KOPT-K1 (cell line): Measurements from ENCODE around the gene KDSR.

Source experiments
- H3K27ac ChIP-seq: fragments of 200-600 bp; sonication (generic); 2 replicates; pipeline ENCODE4 v1.5.1; 2016; ENCODE audit warnings: antibody characterized with exemption, mild to moderate bottlenecking, low read depth, low read length; ENCODE audit not compliant: poor library complexity, severe bottlenecking
- H3K36me3 ChIP-seq: fragments of 200-600 bp; sonication (generic); 2 replicates; pipeline ENCODE4 v1.5.1; 2017; ENCODE audit warnings: antibody characterized with exemption, mild to moderate bottlenecking, low read length, moderate library complexity; ENCODE audit not compliant: insufficient read depth
- H3K9me3 ChIP-seq: fragments of 200-600 bp; sonication (generic); 2 replicates; pipeline ENCODE4 v1.5.1; 2017; ENCODE audit warnings: antibody characterized with exemption, low read length, mild to moderate bottlenecking; ENCODE audit not compliant: insufficient read depth, poor library complexity, severe bottlenecking

Gene KDSR

DNA sequence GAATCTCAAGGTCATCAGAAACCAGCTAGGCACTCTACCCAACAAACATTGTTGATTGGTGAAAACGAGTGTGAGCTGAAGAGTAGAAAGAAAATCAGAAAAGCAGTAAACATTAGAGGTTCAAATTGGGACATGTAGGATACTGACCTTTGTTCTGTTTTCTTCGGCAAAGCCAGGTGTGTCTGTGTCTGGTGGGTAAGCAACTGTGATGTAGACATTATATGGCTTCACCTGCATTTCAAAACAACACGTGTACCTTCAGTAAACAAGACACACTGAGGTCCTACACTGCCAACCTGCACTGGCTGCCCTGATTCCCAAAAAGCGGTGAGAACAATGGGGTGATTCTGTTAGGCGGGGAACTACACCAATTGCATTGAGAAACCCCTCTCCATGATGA, 22.7 kb downstream of the KDSR start:
- H3K27ac ChIP-seq, result no peak overlapping the region
- peaks cover 83% of the 10 kb centered on the region for H3K36me3 ChIP-seq
- H3K9me3 ChIP-seq, result no peaks in the 10 kb centered on the region

DNA sequence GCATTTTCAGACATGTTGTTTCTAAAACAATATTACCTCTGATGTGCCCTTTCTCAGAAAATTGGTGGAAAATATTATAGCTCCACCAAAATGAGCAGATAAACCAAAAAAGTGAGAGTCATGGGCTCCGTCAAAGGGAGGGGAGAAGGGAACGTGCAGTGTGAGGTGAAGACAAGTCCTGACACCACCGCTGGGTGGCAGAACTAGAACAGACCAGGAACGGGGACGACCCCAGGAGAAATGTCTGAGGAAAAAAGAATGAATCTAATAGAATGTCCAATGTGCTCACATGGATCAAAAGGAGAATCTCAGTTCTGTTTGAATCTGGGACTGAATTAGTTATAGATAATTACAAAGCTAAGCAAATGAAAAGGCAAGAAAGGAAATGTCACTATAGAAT, 24.8 kb downstream of the KDSR start:
- Histone ChIP-seq H3K27ac (no peak overlapping the region), H3K9me3 (no peaks in the 10 kb centered on the region), H3K36me3 (peaks cover 89% of the 10 kb centered on the region)

DNA sequence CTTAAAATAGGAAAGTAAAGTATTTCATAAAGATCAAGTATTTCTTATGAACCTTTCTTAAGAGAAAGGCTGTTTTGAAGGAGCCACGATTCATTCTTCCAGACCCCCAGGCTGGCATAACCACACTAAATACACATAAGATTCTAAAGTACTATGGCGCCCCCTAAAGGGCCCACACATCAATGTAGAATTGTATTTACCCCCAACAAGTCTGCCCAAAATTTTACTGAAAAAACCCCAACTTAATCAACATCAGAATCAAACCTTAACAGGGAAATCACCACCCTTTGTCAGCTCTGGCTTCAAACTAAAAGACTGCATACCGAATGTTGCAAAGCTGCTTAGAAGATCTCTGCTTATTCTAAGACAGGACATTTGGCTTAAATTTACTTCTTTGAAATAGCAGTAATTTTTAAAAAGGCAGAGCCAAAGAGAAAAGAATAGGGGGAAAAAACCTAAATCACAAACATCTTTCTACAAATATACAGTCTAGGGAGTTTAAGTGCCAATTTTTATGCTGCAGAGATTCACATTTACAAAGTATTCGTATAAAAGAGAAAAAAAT, 27.0 kb downstream of the KDSR start:
- Histone ChIP-seq H3K9me3 (no peaks in the 10 kb centered on the region), H3K27ac (no peak overlapping the region), H3K36me3 (peaks cover 80% of the 10 kb centered on the region)

DNA sequence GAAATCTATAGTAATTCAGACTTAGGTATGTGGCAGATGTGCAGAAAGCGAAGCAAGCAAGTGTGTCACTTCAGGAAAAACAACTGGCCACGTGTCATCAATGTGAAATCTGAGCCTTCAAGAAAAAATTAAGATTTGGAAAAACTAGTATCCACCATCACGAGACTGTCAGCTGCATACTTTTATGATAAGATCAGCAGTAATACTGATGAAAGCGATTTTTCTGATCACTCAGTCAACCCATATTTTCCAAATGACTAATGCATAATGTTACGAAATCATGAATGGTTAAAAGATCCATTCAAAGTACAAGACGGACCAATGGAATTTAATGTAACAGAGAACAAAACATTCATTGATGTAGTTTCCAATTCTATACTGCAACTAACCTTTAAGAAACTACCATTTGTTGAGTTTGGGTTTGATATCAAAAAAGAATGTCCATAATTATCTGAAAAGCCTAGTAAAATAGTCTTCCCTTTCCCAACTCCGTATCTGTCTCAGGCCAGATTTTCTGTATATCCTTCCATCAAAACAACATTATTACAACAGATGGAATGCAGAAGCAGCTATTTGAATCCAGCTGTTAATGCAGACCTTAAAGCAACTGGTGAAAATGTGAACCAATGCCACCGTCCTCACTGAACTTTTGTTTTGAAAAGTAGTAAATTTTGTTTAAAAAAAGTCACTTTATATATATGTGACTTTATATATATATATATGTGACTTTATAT, 30.5 kb downstream of the KDSR start:
- H3K27ac ChIP-seq, result no peak overlapping the region

DNA sequence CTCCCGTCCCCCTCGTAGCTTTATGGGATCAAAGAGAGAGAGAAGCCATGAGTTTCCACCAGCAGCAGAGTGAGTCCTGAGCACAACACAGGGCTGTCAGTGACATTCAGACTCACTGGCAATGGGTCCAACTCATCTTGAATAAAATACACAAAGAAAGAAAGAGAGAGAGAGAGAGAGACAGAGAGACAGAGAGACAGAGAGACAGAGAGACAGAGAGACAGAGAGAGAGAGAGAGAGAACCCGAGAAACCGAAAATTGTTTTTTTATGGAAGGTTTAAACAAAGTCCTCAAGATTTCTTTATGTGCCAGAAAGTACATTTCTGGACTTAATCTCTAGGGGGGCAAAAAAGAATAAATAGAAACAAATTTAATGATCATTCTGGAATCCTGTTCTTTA, 35.9 kb downstream of the KDSR start:
- Histone ChIP-seq H3K9me3 (no peaks in the 10 kb centered on the region), H3K36me3 (peaks cover 50% of the 10 kb centered on the region), H3K27ac (no peak overlapping the region)

More for the DNA sequence above, 30.5 kb downstream of the KDSR start:
- H3K36me3 ChIP-seq, result peaks cover 80% of the 10 kb centered on the region
- H3K9me3 ChIP-seq, result no peaks in the 10 kb centered on the region

DNA sequence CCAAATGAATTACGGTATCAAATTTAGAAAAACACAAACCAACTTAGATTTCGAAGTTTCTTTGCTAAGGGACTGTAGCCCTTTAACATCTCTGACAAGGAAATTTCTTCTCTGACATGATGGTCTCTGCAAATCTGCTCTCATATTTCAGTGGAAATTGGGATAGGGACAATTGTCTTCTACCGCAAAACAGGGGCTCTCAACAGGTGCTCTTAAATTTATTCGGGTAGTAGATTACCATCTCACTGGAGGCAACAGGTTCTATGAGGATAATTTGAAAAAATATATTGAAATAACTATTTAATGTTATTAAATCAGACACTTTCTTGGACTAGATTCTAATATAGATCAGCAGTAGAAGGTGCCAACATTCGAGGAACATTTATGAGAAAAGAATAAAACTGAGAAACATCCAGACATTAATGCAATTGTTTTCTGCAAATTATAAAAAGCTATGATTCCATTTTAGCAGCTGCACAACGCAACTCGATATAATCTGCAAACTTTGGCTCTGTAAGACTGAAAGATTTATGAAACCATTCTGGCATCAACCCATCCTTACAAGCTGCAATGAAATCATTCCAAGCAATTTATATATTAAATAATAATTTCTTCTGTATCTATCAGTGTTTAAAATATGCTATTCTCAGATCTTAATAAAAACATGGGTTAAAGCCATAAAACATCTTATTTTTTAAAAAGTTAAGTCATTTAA, 37.4 kb downstream of the KDSR start:
- H3K36me3 ChIP-seq, result peaks cover 40% of the 10 kb centered on the region
- no peaks in the 10 kb centered on the region for H3K9me3 ChIP-seq
- H3K27ac ChIP-seq, result no peak overlapping the region

DNA sequence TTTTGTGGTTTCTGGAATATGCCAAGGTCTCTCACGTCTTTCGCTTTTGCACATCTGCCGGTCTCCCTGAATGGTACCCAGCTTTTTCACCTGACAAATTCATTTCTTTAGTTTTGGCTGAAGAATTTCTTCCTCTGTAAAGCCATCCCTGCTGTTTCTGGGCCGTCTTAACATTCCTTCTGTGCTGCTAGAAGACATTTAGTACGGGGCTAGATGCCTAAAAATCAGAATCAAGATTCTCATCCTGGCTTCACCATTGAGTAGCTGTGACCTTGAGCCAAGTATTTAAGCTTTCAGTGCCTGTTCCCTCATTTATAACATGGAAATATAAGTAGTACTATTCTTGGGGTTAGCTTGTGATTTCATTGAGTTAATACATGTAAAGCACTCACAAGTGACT, 41.0 kb downstream of the KDSR start:
- Histone ChIP-seq H3K27ac (no peak overlapping the region), H3K9me3 (no peaks in the 10 kb centered on the region), H3K36me3 (peaks cover 9% of the 10 kb centered on the region)

DNA sequence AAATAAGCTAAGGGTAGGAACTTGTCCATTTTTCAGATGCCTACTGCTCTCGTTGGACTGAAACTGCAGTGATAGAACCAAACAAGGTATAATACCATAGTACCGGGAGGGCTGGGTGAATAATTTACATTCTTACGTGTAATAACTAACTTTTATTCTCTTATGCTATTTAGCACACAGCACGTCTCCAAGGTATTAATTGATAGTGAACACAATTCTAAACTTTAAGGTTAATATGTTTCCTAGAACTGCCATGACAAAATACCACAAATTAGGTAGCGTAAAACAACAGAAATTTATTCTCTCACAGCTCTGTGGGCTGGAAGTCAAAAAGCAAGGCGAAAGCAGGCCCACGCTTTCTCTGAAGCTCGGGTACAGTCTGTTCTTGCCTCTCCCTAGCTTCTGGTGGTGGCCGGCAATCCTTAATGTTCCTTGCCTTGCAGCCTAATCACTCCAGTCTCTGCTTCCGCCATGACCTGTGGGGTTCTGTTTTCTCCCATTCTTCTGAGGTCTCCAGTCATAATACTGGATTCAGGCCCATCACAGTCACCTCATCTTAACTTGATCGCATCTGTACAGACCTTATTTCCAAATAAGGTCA, 41.8 kb downstream of the KDSR start:
- Histone ChIP-seq H3K36me3 (peaks cover 1% of the 10 kb centered on the region), H3K27ac (no peak overlapping the region), H3K9me3 (no peaks in the 10 kb centered on the region)

DNA sequence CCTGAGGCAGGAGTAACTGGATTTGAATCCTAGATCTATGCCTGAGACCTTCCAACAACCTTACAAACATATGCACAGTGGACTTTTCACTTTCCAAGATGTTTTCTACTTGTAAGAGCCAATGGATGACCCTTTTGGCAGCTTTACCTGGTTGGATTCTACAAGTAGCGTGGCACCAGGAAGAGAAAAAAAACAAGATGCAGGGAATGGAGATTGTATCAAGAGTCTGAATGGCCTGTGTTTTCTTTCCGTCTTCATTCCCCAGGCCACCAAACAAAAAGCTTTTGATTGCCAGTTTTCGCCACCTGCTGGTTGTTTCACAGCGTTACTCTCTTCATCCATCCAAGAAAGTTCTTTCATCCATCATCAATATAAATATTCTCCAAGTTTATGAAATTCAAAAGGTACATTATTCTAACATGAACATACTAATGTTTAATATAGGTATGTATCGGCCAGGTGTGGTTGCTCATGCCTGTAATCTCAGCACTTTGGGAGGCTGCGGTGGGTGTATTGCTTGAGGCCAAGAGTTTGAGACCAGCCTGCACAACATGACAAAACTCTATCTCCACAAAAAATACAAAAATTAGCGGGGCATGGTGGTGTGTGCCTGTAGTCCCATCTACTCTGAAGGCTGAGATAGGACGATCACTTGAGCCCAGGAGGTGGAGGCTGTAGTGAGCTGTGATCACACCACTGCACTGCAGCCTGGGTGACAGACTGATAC, 43.9 kb downstream of the KDSR start:
- H3K27ac ChIP-seq, result no peak overlapping the region
- H3K36me3 ChIP-seq, result no peaks in the 10 kb centered on the region
- no peaks in the 10 kb centered on the region for H3K9me3 ChIP-seq

DNA sequence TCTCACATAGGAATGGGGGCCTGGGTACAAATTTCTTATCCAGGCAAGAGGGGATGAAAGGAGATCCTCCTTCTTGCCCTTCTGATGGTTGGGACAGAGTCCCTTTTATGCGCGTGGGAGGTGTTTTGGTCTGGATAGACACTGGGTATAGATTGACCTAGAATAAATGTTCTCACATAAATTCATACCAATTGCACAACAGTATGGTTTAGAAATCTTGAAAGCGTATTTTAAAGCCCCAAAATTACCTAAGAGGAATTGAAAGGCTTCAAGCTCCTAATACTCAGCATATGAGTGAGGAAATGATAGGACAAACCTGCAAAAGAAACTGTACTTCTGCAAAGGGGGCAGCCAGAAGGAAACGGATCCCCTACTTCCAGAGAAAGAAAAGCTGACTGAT, 44.8 kb downstream of the KDSR start:
- H3K27ac ChIP-seq, result no peak overlapping the region
- H3K9me3 ChIP-seq, result no peaks in the 10 kb centered on the region
- no peaks in the 10 kb centered on the region for H3K36me3 ChIP-seq

DNA sequence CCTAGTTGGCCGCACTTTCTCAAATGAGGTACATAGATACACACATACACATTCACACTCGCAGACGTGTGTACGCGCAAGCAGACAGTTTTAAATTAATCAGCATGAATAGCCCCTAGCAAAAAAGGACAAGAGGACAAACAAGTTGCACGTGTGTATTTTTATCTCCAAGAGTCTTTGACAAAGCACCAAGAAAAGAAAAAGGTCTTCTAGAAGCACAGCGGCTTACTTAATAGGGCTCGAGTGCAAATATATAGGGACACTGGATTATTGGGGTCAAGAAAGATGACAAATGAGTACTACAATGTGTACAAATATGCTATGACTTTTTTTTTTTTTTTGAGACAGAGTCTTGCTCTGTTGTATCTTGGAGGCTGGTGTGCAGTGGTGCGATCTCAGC, 45.7 kb downstream of the KDSR start:
- Histone ChIP-seq H3K9me3 (no peaks in the 10 kb centered on the region), H3K36me3 (no peaks in the 10 kb centered on the region), H3K27ac (peak overlapping the region; percentile 91)

DNA sequence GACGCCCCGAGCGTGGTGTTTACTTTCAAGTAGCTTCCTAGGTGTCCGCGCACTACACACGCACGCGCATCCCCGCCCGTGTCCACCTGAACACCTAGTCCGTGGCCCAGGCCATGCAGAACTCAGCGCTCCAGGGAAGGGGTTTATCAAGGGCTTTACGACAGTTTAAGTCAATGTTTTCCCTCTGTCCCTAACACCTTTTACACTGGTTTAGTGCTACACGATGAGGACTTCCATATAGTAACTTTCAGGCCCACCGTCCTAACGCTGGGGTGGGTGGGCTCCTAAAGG, 46.1 kb downstream of the KDSR start:
- Histone ChIP-seq H3K27ac (peak overlapping the region; percentile 91), H3K36me3 (no peaks in the 10 kb centered on the region), H3K9me3 (no peaks in the 10 kb centered on the region)

DNA sequence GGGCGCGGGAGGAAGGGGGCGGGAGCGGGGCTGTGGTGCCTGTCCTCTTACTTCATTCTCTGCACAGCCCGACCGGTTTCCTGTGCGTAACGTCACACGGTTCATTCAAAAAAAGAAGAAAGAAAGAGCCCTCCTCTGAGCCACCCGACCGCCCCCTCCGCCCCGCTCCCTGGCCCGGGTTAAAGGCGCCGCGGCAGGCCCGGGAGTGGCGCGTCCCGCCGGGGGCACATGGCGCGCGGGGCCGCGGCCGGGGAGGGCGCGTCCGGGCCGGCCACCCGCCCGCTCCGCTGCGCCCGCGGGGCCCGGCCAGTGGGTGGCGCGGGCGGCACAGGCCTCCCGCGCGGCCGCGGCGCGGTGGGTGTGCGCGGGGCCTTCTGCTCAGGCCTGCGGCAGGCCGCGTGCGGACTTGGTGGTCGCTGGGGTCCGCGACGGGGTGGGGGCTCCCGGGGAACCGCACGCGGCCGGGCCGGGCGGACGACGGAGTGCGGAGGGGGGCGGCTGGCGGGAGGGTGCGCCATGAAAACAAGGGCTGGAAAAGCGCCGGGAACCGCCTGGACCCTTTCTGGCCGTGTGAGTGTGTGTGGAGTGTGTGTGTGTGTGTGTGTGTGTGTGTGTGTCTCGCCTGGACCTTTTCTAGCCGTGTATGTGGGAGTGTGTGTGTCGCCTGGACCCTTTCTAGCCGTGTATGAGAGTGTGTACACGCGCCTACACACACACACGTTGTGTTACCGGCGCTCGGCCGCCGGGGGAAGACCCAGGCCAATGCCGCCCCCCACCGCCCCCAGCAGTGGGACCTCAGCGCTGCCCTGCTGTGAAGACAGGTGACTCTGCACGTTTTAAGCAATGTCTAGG, 46.7 kb downstream of the KDSR start:
- peak overlapping the region; percentile 91 for H3K27ac ChIP-seq
- H3K9me3 ChIP-seq, result no peaks in the 10 kb centered on the region
- H3K36me3 ChIP-seq, result 0 out of 2 replicates have a peak, but pooled peaks cover 2% of the 10 kb centered on the region

DNA sequence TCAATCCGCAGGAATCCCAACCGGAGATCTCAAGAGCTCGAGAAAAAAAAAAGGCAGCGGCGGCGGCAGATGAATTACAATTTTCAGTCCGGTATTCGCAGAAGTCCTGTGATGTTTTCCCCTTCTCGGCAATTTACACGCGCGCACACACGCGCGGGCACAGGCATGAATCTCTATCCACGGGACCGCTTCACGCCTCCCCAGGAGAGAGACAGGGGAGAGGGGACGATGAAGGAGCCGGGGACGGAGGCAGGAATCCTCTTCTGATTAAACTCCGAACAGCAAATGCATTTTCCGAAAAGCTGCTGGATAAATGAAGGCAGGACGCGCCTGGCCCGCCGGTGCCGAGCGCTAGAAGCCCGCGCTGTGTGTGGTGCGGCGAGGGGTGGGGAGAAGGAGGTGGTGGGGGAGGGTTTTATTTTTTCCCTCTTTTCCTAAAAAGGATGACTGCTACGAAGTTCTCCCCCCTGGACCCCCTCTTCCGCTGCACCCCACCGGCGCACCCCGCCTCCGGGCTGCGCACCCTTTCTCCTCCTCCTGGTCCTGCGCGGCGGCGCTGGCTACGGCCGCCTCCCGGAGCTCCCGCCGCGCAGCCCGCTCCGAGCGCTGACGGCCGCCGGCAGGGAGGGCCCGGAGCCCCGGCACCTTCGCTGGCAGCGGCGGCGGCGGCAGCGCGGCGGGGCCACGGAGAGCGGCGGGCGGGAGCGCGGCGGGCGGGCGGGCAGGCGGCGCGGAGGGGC, 47.5 kb downstream of the KDSR start, which contains the start of gene BCL2:
BCL2 (minus strand) TSS at position 387 of the 740 bp plus-strand sequence.
- H3K36me3 ChIP-seq, result 0 out of 2 replicates have a peak, but pooled peaks cover 8% of the 10 kb centered on the region
- no peaks in the 10 kb centered on the region for H3K9me3 ChIP-seq
- H3K27ac ChIP-seq, result peak within 1 kb of the TSS; percentile 91
